Ovary (tissue), 9 donors: ENCODE measurements around the gene CRIP1. TPM values are rescaled to one million over a fixed set of nuclear protein-coding genes. Genes with fewer than 3 reads are reported as not detected.

ENCODE experiments used
- DNase-seq, 5 donors: peaks; one replicate each; pipeline ENCODE4 v3.0.0-alpha.2; 2019 to 2020
- H3K27ac ChIP-seq, 2 donors: fragments of 200-600 bp; one replicate each; pipeline versions ENCODE4 v1.5.1 to v1.8.0; 2019 to 2022
- H3K27me3 ChIP-seq: fragments of 200-600 bp; one replicate; pipeline ENCODE4 v1.8.0; 2022
- H3K36me3 ChIP-seq: fragments of 200-600 bp; sonication (generic); one replicate; pipeline ENCODE4 v1.5.1; 2019
- H3K4me1 ChIP-seq: one replicate; pipeline ENCODE4 v1.8.1; 2013; ENCODE audit warnings: mild to moderate bottlenecking, moderate library complexity; ENCODE audit not compliant: insufficient read depth
- H3K4me3 ChIP-seq: fragments of 200-600 bp; sonication (generic); one replicate; pipeline ENCODE4 v1.5.1; 2017
- H3K9me3 ChIP-seq, 2 donors: fragments of 200-600 bp in 1 of 2; sonication (generic) in 1 of 2; one replicate each; pipeline versions ENCODE4 v1.5.1 to v1.8.1; 2013 to 2019; ENCODE audit warnings: mild to moderate bottlenecking in 1 of 2, moderate library complexity in 1 of 2
- CTCF ChIP-seq, 3 donors: fragments of 450-650 bp in 2 of 3; fragments of 200-600 bp in 1 of 3; IDR thresholded peaks; one replicate each; pipeline versions ENCODE4 v1.5.1 to v1.8.0; 2016 to 2022; ENCODE audit warnings: antibody characterized with exemption in 3 of 3, mild to moderate bottlenecking in 1 of 3
- EP300 ChIP-seq: sonication (generic); formaldehyde crosslinking; IDR thresholded peaks from one replicate; pipeline ENCODE4 v1.6.1; 2017; ENCODE audit warnings: antibody characterized with exemption
- POLR2A ChIP-seq: fragments of 450-650 bp; IDR thresholded peaks from one replicate; pipeline ENCODE4 v1.6.1; 2017; ENCODE audit warnings: antibody characterized with exemption, mild to moderate bottlenecking, moderate library complexity
- WGBS, 3 donors: extraction: QIAGEN DNeasy Blood & Tissue Kit in 1 of 3; methylation state at CpG; one replicate each; pipeline versions ENCODE4 v1.1.5 to v1.1.7; 2013 to 2017; 5-methylcytosine and 5-hydroxymethylcytosine counted together
- intact Hi-C, 4 donors: fragments of 100-400 bp; cut with DNase I; formaldehyde crosslinking; loops; one replicate each; pipeline versions ENCODE4 v1.11.0 to v1.15.1; 2022 to 2023
- polyA plus RNA-seq, 2 donors: library from polyadenylated mRNA; stranded (reverse); fragments of 200-250 nt in 1 of 2; fragments of 350-450 nt in 1 of 2; fragmentation: Illumina TruSeq in 1 of 2; extraction: RNeasy Lipid Tissue Mini Kit (QIAGEN cat#74804) in 1 of 2; gene quantifications; one replicate each; pipeline ENCODE4 v1.2.3, GENCODE V29; 2013 to 2014
- total RNA-seq, 7 donors: library from RNA; depleted of rRNA in 2 of 7; stranded (reverse); fragments of >200 nt in 2 of 7; fragmentation: NEBNext Ultra II Directional in 3 of 7; extraction: Animal tissue kit (Norgen Biotek cat#: 25700) in 3 of 7; gene quantifications; one replicate each; pipeline versions ENCODE4 v1.1.0 to v1.2.4, GENCODE V29; 2016 to 2023
- donor health status: DM: no; HTN: no; CAD: no; lungs with moderate emphysema.
- donor health status: DM: no; HTN: no; CAD: no.
- donor health status: Bipolar disorder and iron deficiency.
- donor health status: DM: yes; HTN: yes; CAD: no.
- donor health status: DM: no; HTN: no; CAD: no.
- donor health status: DM: yes; HTN: yes; CAD: no.

Gene CRIP1
- total and polyA plus RNA-seq, 9 donors: 3.2 to 116 (median 26.4) TPM

GRCh38 chr14:105484069-105484996 lies 2.4 kb upstream of the CRIP1 start:
- peaks cover 15% of the 10 kb centered on the region for H3K4me1 ChIP-seq
- no peak overlapping the region for H3K4me3 ChIP-seq
- intact Hi-C loops: no loop called here
- no peaks in the 10 kb centered on the region for H3K9me3 ChIP-seq
- TF ChIP-seq CTCF (IDR thresholded peaks at IDR 0.05) (no peak), EP300 (no peak), POLR2A (no peak)
- DNase-seq: no peak
- no peaks in the 10 kb centered on the region for H3K27me3 ChIP-seq
- 65 to 68% (median 66%) methylated on average over 19 to 20 of the region's 20 CpGs for WGBS, 3 donors
- no peak overlapping the region for H3K27ac ChIP-seq
- H3K36me3 ChIP-seq: no peaks in the 10 kb centered on the region

GRCh38 chr14:105484997-105485393 lies 1.7 kb upstream of the CRIP1 start:
- Histone ChIP-seq H3K4me3 (no peak overlapping the region), H3K36me3 (no peaks in the 10 kb centered on the region), H3K9me3 (no peaks in the 10 kb centered on the region), H3K27ac (no peak overlapping the region), H3K4me1 (peaks cover 15% of the 10 kb centered on the region), H3K27me3 (no peaks in the 10 kb centered on the region)
- no peak for DNase-seq
- WGBS, 3 donors: 74 to 84% (median 74%) methylated on average over 16 of the region's 16 CpGs
- intact Hi-C loops: loop anchor here in 3 of 4 donors (5.0 kb wide), 3 partner anchors 103 to 183 kb away; partner anchors contain the start of gene BRF1 (in 1 of the 3)
- TF ChIP-seq POLR2A (no peak), EP300 (no peak), CTCF (IDR thresholded peaks at IDR 0.05) (no peak)

- 26 to 38% (median 30%) methylated on average over 12 of the region's 12 CpGs for WGBS, 3 donors
- no peaks in the 10 kb centered on the region for H3K36me3 ChIP-seq
- no peaks in the 10 kb centered on the region for H3K9me3 ChIP-seq
- no peak overlapping the region for H3K4me3 ChIP-seq
- no peak for TF ChIP-seq POLR2A
- no peak for TF ChIP-seq CTCF (IDR thresholded peaks at IDR 0.05)
- no peak for TF ChIP-seq EP300
- H3K27ac ChIP-seq: no peak overlapping the region
- intact Hi-C loops: loop anchor here in 3 of 4 donors (5.0 kb wide), 3 partner anchors 103 to 183 kb away; partner anchors contain the start of gene BRF1 (in 1 of the 3)
- peak in 1 of 5 donors; percentile 35 for DNase-seq
- peaks cover 15% of the 10 kb centered on the region for H3K4me1 ChIP-seq
- no peaks in the 10 kb centered on the region for H3K27me3 ChIP-seq
Observed at GRCh38 chr14:105485739-105486162, 935 bp upstream of the CRIP1 start.

- DNase-seq: peak in 2 of 5 donors; percentile 47 to 49
- Histone ChIP-seq H3K4me1 (peaks cover 10% of the 10 kb centered on the region), H3K9me3 (no peaks in the 10 kb centered on the region), H3K27me3 (no peaks in the 10 kb centered on the region), H3K27ac (no peak overlapping the region), H3K4me3 (peak overlapping the region; percentile 33), H3K36me3 (no peaks in the 10 kb centered on the region)
- intact Hi-C loops: loop anchor here in 3 of 4 donors (5.0 kb wide), 3 partner anchors 105 to 185 kb away; partner anchors contain the start of gene BRF1 (in 1 of the 3)
- TF ChIP-seq EP300 (no peak), CTCF (IDR thresholded peaks at IDR 0.05) (no peak), POLR2A (no peak)
- 1 to 2% (median 2%) methylated on average over 32 to 45 of the region's 45 CpGs for WGBS, 3 donors
Observed at GRCh38 chr14:105486974-105487448, 325 bp downstream of the CRIP1 start.
